GM21723 (cell line): ENCODE results near the gene IL4R.
"Not testable (repeated sequence)": the region's sequence is repeated elsewhere in the genome, so short reads cannot be mapped to it uniquely, and the experiment has no call there.

Source experiments
- ATAC-seq: cut with Tn5 transposase; IDR thresholded peaks from one replicate; pipeline ENCODE4 v1.9.1; 2021; ENCODE audit warnings: mild to moderate bottlenecking, moderate library complexity; ENCODE audit not compliant: unreplicated experiment

IL4R gene

DNA sequence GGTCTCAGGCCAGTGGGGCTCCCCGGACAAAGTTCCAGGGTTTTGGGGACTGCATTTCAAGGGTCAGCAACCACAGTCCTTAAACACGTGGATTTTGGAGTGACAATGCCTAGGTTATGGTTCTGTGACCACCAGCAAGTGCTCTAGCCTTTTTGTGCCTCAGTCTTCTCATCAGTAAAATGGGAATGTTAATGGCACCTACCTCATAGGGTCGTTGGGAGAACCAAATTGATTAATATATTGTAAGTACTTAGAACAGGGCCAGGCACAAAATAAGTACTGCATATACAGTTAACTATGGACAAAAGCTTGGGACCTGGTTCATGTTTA lies 13.8 kb downstream of the IL4R start:
- no peak for ATAC-seq

DNA sequence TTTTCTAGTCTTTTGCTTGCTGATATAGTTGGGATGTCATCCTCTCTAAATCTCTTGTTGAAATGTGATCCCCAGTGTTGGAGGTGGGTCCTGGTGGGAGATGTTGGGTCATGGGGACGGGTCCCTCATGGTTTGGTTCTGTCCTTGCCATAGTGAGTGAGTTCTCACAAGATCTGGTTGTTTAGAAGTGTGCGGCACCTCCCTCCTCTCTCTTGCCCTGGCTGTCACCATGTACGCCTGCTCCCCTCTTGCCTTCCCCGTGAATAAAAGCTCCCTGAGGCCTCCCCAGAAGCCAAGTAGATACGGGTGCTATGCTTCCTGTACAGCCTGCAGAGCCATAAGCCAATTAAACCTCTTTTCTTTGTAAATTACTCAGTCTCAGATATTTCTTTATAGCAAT lies 15.2 kb downstream of the IL4R start:
- ATAC-seq = no peak

DNA sequence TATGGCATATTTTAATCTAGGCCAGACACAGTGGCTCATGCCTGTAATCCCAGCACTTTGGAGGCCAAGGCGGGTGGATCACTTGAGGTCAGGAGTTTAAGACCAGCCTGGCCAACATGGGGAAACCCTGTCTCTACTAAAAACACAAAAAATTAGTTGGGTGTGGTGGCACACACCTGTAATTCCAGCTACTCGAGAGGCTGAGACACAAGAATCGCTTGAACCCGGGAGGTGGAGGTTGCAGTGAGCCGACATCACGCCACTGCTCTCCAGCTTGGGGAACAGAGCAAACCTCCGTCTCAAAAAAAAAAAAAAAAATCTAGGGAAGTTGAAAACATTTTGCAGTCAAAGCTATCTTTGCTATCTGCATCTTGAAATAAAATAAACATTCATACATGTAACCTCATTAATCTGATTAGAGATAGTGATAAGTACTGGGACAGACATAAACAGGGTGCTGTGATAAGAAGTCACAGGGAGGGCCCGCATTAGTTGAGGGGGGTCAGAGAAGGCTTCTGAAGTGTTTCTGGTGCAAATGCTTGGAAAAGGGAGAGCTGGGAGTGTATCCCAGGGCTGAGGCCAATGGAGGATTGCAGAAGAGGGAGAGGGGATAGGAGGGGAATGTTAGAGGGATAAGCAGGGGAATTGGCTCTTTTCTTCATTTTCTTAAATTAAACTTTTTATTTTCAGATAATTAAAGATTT lies 15.8 kb downstream of the IL4R start:
- not testable (repeated sequence) for ATAC-seq

DNA sequence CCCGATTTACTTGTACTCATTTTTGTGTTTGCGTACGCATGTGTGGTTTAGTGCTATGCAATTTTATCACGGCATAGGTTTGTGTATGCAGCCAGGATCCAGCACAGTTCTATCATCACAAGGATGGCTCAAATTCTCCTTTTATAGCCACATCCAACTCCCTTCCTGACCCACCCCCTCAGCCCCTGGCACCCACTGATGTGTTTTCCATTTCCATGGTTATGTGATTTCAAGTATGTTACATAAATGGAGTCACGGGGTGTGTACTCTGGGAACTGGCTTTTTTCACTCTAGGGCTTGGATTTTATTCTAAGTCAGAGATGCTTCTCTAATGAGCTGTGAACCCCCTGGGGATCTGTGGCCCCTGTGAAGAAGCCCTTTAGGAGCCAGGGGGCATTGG lies 16.8 kb downstream of the IL4R start:
- ATAC-seq = no peak

DNA sequence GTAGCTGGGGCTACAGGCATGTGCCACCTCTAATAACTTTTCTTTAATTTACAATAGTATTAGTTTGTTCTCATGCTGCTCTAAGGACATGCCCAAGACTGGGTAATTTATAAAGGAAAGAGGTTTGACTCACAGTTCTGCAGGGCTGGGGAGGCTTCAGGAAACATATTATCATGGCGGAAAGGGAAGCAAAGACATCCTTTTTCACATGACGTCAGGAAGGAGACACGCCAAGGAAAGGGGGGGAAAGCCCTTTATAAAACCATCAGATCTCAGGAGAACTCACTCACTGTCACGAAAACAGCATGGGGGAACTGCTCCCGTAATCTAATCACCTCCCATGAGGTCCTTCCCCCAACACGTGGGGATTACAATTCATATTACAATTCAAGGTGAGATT lies 18.3 kb downstream of the IL4R start:
- no peak for ATAC-seq

DNA sequence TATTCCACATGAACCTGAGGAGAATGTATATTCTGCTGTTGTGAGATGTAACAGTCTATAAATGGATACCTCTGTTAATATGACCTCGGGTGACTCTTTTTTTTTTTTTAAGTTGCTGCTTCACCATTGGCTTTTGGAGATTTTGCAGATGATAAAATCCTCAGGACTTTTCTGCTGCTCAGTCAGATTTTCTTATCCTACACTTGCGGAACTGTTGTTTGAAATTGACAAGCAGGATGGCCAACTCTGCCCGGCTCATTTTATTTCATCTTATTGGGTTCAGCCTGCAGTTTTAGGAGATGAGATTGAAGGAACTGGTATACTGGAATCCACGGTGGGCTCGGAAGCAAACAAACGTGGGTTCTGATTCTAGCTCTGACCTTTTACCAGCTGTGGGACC lies 19.3 kb downstream of the IL4R start:
- no peak for ATAC-seq

DNA sequence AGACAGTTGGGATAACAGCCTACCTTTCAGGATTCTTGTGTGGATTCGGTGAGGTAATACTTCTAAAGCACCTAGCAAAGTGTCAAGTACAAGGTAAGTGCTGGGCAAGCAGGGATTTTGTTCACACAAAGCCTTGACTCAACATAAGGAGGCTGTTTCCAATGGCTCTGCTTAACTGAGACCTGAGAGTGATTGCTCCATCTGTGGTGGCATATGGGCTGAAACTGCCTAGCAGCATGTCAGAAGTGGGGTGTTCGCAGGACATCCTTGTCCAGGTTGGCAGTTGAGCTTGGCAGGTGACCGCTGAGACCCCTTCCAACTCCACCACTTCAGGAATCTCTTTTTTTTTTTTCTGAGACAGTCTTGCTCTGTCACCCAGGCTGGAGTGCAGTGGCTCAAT lies 19.8 kb downstream of the IL4R start:
- ATAC-seq = no peak

DNA sequence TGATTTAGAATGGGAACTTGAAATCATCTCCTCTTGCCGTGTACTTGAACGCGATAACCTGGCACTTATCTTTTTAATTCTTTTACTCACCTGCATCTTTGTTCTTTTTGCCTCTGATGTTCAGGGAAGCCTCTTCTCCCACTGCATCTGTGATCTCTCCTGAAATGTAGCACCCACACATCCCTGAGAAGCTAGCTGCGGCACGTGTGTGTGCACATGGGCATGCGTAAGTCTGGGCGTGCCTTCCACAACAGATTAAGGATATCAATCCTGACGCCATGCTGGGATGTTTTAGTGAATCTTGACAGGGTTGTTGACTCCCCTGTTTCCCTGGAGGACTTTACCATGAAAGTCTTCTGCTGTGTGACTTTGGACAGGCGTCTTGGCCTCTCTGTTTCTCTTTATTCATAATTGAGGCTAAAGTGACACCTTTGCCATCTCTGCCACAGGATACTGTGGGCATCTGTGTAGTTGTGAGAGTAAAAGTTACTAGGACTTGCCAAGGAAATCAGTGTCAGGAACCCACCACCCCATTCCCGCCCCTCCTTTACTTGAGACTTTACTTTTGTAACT lies 20.5 kb downstream of the IL4R start:
- no peak for ATAC-seq

DNA sequence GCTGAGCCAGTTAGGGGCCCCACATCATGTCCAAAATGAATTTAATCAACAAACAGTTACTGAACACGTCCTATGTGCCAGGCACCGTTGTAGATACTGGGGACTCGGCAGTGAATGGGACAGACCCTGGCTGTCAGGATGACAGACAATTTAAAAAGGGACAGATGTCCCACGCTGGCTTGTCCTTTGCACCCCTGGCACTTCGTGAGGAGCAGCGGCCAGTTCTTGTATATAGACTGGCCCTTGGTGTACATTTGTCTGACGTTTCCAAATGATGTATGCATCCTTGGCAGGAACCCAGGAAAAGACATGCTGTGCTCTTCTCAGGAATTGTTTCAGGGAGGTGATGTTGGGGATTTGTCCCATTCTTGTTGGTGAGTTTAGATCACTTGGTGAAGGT lies 21.1 kb downstream of the IL4R start:
- ATAC-seq = no peak

DNA sequence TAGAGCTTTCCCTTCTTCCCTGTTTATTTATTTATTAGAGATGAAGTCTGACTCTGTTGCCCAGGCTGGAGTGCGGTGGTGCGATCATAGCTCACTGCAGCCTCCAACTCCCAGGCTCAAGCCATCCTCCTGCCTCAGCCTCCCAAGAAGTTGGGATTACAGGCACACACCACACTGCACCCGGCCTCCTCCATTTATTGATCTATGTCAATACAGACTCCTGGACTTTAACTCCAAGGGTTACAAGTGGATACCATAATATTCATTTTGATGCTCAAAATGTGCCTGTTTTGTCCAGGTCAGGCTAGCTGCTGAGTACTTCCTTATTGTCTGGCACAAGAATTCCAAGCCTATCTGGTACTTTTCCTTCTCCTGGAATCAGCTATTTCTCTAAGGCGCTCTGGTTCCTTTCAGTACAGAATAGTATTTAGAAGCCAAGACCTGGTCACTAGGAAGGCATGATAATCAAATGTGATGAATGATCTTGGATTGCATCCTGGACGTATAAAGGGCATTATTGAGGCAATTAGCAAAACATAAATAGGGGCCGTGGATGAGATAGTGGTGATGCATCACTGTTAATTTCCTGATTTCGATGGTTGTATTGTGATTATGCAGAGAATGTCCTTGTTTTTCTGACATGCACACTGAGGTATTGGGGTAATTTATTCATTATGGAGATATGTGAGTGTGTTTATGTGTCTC lies 21.7 kb downstream of the IL4R start:
- no peak for ATAC-seq

DNA sequence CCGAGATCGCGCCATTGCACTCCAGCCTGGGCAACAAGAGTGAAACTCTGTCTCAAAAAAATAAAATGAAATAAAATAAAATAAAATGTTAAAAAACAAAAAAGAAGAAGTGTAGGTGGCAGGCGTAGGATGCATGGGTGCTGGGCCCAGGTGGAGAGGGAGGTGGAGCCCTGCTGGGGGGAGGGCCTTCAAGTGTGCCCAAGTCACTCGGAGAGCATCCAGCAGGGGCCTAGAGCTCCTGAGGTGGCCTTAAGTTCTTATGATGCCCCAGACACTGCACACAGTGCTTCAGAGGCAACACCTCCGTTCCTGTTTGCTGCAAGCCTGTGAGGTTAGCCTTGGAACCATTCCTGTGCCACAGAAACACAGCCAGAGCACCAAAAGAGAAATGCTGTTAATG lies 23.2 kb downstream of the IL4R start:
- ATAC-seq = no peak

DNA sequence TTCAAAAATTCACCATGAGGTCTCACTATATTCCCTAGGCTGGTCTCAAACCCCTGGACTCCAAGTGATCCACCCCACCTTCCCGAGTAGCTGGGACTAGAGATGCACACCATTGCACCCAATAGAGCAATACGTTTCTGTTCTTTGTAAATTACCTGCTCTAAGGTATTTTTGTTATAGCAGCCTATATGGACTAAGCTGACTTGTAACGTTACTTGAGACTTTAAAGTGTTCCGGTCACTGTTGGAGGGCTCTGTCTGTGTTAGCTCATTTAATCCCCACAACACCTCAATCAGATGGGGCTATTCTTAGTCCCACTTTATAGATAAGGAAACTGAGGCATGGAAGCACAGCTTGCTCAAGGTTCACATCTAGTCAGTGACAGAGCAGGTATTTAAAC lies 25.4 kb downstream of the IL4R start:
- ATAC-seq = no peak

DNA sequence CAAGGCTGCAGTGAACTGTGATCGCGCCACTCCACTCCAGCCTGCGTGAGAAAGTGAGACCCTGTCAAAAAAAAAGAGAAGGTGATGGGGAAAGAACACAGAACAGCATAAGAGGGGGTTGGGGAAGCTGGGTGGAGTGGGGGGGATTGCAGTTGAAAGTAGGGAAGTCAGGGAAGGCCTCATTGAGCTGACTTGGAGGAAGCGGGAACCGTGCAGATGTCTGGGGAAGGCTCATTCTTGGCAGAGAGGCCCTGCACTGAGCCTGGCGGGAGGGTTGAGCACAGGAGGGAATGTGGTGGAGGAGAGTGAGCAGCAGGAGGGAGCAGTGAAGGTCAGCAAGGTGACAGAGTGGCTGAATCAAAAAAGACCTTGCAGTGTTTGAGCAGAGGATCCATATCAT lies 26.9 kb downstream of the IL4R start:
- no peak for ATAC-seq

DNA sequence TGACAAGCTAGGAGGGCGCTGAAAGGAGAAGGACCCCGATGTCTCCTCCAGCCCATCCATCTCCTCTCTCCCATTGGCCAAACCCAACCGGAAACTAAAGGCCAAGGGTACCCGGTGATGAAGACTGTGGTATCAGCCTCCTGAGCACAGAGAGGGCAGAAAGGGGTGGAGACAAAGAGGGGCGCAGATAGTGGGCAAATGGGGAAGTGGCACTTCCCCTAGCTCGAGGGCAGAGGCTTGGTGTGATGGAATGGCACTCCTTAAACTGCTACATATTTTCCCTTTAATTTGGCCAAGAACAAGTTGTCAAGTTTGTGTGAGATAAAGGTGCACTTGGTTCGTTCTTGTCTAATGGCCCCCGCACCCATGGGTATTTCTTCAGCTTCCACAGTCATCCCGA lies 27.8 kb downstream of the IL4R start:
- no peak for ATAC-seq

DNA sequence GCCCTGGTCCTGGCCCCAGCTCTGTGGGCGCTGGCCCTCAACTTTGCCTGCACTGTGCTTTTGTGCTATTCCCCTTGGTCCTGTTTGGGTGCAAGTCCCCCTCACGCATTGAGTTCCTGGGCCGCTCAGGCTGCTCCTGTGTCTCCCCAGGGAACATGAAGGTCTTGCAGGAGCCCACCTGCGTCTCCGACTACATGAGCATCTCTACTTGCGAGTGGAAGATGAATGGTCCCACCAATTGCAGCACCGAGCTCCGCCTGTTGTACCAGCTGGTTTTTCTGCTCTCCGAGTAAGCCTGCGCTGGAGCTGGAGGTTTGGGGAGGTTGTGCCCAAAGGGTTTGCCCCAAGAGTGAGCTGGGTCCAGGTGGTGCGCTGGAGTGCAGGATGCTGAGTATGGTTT lies 28.2 kb downstream of the IL4R start:
- no peak for ATAC-seq

DNA sequence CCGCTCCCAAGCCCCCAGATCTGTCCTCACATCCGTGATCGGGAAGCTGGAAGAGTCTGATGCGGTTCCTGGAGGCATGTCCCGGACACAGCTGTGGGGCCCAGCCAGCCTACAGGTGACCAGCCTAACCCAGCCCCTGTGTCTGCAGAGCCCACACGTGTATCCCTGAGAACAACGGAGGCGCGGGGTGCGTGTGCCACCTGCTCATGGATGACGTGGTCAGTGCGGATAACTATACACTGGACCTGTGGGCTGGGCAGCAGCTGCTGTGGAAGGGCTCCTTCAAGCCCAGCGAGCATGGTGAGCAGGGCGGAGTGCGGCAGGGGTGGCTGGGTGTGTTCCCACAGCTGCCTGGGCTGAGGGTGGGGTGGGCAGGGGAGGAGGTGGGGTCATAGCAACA lies 30.9 kb downstream of the IL4R start:
- no peak for ATAC-seq

DNA sequence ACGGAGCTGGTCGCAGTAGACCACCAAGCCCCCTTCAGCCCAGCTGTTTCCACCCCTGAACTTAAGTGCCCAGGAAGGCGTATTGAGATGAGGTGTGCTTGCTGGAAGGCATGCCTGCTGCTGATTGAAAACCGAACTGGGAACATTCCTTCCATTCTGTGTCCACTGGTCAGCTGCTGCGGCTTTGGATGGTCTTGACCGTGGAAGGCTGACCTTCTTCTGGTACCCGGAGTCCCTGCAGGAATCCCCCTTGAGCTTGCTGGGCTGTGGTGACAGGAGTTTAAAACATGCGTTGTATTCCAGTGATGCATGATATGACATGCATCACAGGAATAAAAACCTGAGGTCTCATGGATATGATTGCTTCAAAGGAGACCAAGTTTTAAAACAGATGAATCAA lies 31.4 kb downstream of the IL4R start:
- ATAC-seq = no peak

DNA sequence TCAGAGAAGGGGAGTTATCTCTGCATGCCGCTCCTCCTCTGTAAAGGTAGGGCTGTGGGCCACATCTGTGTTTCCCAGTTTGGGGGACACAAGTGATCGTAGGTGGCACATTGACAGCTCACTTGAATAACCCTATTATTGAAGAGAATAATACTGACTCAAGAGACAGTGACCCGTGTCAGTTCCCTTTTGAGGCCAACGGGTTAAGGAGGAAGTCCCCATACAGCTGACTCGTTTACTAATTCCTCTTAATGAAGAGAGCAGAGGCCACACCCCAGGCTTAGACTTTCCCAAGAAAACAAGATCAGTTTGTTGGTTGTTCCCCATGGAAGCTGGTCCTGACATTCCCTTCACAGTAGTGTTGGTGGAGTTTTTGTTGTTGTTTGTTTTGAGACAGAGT lies 33.0 kb downstream of the IL4R start:
- ATAC-seq = no peak

DNA sequence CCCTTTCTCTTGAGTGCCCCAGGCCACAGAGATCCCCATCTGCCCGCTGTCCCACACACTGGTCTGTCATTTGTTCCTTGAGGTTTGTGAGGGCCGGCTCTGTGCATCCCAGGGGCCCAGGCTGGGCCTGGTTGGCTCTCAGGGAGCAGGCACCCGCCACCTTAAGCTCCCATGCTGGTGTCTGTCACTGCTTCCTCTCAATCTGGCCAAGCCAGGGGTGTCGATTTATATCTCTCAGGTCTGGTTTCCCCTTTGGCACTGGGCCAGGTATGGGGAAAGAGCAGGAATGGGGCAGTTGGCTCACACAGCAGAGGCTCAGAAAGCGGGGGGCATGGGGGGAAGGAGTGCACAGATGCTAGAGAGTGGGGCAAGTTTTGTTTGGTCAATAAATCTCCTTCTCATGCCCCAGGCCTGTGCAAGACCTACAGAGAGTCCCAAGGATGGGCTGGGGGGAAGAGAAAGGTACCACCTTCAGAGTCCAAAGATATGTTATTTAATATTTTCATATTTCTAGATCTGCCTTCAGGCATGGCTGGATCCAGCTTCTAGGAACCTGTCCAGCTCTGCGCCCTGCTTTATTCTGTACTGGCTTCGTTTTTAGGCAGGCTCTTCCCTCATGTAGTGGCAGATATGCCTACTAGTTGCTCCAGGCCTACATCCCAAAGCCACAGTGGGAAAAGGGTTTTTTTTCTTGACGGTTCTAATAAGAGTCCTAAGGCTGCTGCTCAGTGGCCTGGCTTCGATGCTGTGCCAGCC lies 34.3 kb downstream of the IL4R start:
- no peak for ATAC-seq

DNA sequence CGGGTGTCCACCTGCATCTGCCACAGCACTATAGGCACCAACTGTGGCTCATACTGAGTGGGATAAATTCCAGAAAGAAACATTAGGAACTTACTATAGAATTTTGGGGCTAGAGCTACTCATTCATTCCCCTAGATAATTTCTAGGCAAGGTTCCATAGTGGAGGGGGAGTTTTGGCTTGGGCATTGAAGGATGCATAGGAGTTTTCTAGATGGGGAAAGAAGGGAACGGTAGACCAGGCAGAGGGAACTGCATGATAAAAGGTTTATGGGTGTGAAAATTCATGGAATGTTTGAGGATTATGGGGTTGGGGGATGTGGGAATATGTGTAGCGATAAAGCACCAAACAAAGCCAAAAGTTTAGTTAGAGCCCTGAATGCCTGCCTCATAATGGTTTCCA lies 35.5 kb downstream of the IL4R start:
- no peak for ATAC-seq

DNA sequence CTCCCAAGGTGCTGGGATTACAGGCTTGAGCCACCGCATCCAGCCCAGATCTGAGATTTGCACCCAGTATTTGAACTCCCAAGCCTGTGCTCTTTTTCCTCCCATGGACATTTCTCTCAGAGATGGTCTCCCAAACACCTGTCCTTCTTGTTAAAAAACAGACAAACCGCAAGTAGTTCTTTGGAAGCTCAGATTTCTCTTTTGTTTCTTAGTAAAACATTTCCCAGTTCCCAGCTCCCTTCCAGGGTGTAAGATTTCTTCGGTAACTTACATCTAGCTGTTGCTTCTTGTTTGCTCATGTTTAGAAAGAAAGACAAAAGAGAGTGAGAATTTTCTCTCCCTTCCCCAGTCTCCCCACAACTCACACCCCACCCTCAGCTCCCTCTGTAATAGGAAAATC lies 36.2 kb downstream of the IL4R start:
- ATAC-seq = no peak

DNA sequence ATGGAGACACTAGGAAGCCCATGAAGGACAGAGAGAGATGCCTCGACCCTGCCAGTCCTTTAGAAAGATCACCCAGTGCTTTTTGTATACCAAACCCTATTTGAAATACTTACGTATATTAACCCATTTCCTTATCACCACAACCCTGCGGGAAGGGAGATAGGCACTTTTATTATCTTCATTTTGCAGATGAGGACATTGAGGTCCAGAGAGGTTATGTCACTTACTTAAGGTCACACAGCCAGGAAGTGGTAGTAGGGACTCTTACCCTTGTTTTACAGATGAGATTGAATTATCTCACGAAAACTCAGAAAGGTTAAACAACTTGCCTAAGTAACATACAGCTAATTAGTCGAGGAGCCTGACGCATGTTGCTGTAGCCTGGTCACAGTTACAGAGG lies 38.2 kb downstream of the IL4R start:
- ATAC-seq = no peak
